Caki2 (cell line): Measurements from ENCODE around the gene HERPUD1. TPM values are rescaled to one million over a fixed set of nuclear protein-coding genes. Genes with fewer than 3 reads are reported as not detected.
A peak's percentile ranks its signal among the peaks of the same experiment; 100 is the strongest.
"Not testable (repeated sequence)": the region's sequence is repeated elsewhere in the genome, so short reads cannot be mapped to it uniquely, and the experiment has no call there.

Experiments used
- DNase-seq: peaks from one replicate; pipeline ENCODE4 v3.0.0-alpha.2; 2015; ENCODE audit warnings: low read depth
- in situ Hi-C: cut with HindIII; loops from 2 replicates; pipeline ENCODE4 v1.10.0; 2016; ENCODE audit warnings: low sequenced_read_pairs, low pct_unique_long_range_greater_than_20kb, mixed read lengths
- total RNA-seq: library from RNA; depleted of rRNA; stranded (reverse); fragments of >200 nt; shearing (Covaris generic); gene quantifications from 2 replicates; pipeline ENCODE4 v1.2.3, GENCODE V29; 2014; ENCODE audit warnings: low replicate concordance

HERPUD1 gene
- total RNA-seq, 1 experiment from 2014 or later = 157 TPM

DNA sequence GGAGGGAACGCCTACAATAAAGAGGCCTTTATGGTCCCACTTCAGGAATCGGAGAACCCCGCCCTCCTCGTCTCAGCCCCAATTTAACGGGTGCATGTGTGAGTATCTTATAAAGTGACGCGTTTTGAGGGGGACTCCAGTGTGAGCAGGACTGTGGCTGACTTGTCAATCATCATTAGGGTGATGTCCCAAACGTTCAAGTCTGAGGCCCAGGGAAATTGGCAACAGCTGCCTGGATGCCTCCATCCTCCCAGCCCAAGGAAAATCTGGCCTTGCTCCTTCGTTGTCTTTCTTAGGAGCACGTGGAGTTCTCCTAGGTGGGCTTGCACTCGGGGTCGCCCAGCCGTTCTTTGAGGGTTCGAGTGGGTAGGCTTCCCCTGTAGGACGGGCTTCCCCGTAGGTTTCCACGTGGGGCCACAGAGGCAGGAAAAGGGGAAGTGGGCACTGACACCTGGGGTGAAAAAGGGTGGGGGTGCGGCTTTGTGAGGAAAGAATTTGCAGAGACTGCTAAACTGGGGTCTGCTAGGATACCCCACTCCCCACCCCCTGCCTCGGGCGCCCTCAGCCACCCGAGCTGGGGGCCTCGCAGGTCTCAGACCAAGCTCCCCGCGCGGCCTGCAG, 561 bp upstream of the HERPUD1 start:
- no peak for DNase-seq
- in situ Hi-C loops = no loop called here

DNA sequence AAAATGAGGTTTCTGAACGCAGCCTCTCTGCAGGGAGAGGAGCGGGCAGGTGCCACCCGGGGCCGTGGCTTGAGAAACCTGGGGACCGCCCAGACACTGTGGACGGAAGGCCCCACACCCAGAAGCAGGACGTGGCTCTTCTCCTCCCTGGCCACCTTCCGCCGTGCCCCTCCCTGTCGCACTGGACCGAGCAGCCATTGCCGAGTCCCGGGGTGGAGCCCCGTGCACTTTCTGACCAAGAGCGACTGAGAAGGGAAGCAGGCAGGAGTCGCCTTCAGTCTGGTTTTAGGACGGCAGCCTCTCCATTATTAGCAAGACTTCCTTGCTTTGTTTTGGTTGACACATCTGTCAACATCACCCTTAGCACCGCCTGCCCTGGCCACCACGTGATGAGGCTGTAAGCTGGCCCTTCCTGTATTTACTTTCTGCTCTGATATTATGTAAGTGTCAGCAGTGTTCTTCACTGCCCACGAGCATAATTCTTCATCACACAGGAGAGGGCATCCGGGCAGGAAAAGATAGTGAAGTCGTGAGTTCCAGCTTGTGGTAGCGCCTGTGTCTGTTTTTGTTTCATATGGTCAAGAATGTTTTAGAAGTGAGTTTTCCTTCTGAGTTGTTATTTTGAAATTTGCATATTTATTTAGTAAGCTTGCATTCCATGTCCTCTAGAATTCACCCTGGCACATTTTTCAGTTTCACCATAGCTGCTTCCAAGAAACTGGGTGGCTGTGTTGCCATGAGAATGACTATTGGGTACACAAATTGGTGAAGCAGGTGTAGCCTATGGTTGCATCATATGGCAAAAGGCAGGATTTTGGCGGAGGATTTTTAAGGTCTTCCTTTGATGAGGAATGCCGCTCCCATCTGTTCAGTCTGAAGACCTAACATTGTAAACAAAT, 1.0 kb downstream of the HERPUD1 start:
- in situ Hi-C loops = no loop called here
- DNase-seq = peak; percentile 74

DNA sequence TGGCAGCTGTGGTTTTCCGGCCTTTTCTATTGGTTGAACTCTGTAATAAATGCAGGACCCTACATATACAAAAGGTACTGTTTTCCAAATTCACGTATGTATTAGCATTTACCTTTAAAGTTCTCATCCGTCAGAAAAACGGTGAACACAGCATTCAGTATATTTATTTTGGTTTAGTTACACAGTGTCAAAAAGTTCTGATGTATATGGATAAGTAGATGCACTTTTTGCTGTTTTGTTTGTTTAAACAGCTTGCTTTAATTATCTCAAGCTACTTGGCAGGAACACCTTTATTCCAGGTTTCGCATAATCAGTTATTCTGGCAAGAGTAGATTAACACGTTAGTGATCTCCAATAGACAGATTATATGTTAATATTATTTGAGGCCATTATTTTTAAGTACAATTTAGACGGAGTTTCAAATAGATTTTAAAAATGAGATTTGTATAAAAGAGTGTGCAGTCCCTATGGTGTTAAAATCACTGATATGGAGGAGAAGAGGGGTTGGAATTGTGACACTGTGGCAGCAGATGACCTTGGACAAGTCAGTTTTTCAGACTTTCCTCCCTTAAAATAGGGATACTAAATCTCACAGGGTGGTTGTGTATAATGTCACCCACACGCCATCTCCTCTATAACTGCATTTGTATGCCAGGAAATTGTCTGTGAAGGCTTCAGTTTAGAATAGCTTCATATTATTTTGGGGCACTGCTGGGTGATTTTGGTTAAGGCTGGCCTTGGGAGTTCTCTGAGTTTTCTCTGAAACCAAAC, 2.1 kb downstream of the HERPUD1 start:
- in situ Hi-C loops = no loop called here

DNA sequence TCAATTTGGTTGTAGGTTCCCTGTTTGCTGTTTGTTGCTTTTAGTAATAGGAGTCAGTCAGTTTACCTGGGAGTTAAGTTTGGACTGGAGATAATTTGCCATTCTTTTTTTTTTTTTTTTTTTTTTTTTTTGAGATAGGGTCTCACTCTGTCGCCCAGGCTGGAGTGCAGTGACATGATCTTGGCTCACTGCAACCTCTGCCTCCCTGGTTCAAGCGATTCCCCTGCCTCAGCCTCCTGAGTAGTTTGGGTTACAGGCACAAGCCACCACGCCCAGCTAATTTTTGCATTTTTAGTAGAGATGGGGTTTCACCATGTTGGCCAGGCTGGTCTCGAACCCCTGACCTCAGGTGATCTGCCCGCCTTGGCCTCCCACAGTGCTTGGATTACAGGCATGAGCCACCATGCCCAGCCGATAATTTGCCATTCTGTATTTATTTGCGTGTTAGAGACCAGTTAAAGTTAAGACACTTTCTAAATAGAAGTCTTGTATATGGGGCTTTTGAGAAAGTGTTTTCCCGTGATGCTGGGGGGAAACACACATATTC, 2.7 kb downstream of the HERPUD1 start:
- in situ Hi-C loops, DNase-seq: not testable (repeated sequence)

More for the DNA sequence above, 2.1 kb downstream of the HERPUD1 start:
- DNase-seq = no peak

GRCh38 chr16:56935201-56935600, 3.3 kb downstream of the HERPUD1 start:
- no peak for DNase-seq
- in situ Hi-C loops = no loop called here

DNA sequence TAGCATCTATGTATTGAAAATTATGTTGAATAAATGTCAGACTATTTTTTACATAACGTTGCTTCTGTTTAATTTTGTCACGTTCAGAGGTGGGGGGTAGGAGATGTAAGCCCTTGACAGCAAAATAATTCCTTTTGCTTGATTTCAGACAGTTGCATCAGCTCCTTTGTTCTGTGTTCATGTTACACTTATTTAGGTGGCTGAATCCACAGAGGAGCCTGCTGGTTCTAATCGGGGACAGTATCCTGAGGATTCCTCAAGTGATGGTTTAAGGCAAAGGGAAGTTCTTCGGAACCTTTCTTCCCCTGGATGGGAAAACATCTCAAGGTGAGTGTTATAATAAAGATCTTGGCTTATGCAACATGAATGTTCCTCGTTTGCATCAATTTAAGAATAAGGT, 4.5 kb downstream of the HERPUD1 start:
- no peak for DNase-seq
- in situ Hi-C loops = no loop called here

GRCh38 chr16:56936950-56937349, 5.0 kb downstream of the HERPUD1 start:
- in situ Hi-C loops = no loop called here
- DNase-seq = no peak

- DNase-seq = no peak
- in situ Hi-C loops = no loop called here
These were observed 6.9 kb downstream of the HERPUD1 start for GRCh38 chr16:56938664-56939513.

GRCh38 chr16:56939801-56940200, 7.9 kb downstream of the HERPUD1 start:
- in situ Hi-C loops = no loop called here
- no peak for DNase-seq

- in situ Hi-C loops = no loop called here
- DNase-seq = no peak
These were observed 9.2 kb downstream of the HERPUD1 start for GRCh38 chr16:56941092-56941491.

GRCh38 chr16:56941856-56942331, 10.0 kb downstream of the HERPUD1 start:
- in situ Hi-C loops = no loop called here
- no peak for DNase-seq

DNA sequence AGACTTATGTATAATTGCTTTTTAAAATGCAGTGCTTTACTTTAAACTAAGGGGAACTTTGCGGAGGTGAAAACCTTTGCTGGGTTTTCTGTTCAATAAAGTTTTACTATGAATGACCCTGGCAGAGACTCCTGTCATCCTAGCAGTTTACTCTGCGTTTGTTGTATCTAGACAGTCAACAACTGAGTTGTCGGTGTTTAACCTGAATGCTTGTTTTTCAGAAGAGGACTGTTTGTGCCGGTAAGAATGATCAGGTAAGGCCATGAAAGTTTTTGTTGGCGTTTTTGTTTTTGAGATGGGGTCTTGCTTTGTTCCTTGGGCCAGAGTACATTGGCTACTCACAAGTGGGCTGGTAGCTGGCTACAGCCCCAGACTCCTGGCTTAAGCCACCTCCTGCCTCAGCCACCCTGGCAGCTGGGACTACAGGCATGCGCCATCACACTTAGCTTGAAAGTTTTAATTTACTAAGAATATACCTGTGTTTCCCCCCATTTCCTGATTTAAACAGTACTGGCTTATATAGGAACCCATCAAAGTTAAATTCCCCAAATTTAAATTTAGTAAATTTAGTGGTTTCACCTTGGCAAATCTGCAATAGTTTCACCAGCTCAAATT, 11.9 kb downstream of the HERPUD1 start:
- DNase-seq = no peak
- in situ Hi-C loops = no loop called here

GRCh38 chr16:56944954-56945839, 13.3 kb downstream of the HERPUD1 start:
- DNase-seq = peak; percentile 8
- in situ Hi-C loops = no loop called here

GRCh38 chr16:56945847-56946527, 14.0 kb downstream of the HERPUD1 start:
- no peak for DNase-seq
- in situ Hi-C loops = no loop called here

GRCh38 chr16:56946767-56947603, 15.0 kb downstream of the HERPUD1 start:
- DNase-seq = no peak
- in situ Hi-C loops = no loop called here
